ENCODE results near the gene NCKAP5. TPM values are rescaled to one million over a fixed set of nuclear protein-coding genes. Genes with fewer than 3 reads are reported as not detected.

NCKAP5 gene
- polyA plus RNA-seq, 3 donors, result not detected

GRCh38 chr2:132680544-132680943, 887.7 kb downstream of the NCKAP5 start:
- Histone ChIP-seq H3K4me3 (replicated peaks in 1 of 3; ENCODE audit: low read depth in 2 of 3, low read length in 3 of 3) (no peak overlapping the region), H2AFZ (ENCODE audit: insufficient read depth, low read depth, low read length, poor library complexity, severe bottlenecking) (no peak overlapping the region), H3K9me3 (replicated peaks in 1 of 2; ENCODE audit: control insufficient read depth in 1 of 2, insufficient read depth in 1 of 2, low read length in 2 of 2) (no peaks in the 10 kb centered on the region), H4K20me1 (ENCODE audit: insufficient read depth, low read length) (no peaks in the 10 kb centered on the region), H3K27me3 (ENCODE audit: control insufficient read depth in 2 of 2, insufficient read depth in 2 of 2, low read length in 2 of 2) (peaks cover 3 to 10% of the 10 kb centered on the region in 2 donors), H3K4me2 (replicated peaks; ENCODE audit: extremely low read depth, low read length, poor library complexity, severe bottlenecking) (no peak overlapping the region), H3K36me3 (replicated peaks in 1 of 2; ENCODE audit: control insufficient read depth in 1 of 2, insufficient read depth in 2 of 2, low read length in 2 of 2) (no peaks in the 10 kb centered on the region), H3K79me2 (ENCODE audit: insufficient read depth, low read length) (no peaks in the 10 kb centered on the region), H3K9ac (ENCODE audit: insufficient read depth, low read length, poor library complexity, severe bottlenecking) (no peak overlapping the region), H3K4me1 (ENCODE audit: control insufficient read depth in 1 of 2, insufficient read depth in 2 of 2, low read length in 2 of 2) (no peaks in the 10 kb centered on the region), H3K27ac (ENCODE audit: low read depth in 1 of 2, low read length in 2 of 2) (no peak overlapping the region)
- Mint-ChIP-seq H3K9me3 (peaks cover 0 to 3% (median 0%) of the 10 kb centered on the region in 7 donors), H3K4me1 (no peaks in the 10 kb centered on the region), H3K36me3 (no peaks in the 10 kb centered on the region), H3K27ac (no peak overlapping the region), H3K4me3 (no peak overlapping the region), H3K27me3 (ENCODE audit: low read depth in 3 of 3) (peaks cover 11 to 12% (median 11%) of the 10 kb centered on the region in 3 donors)
- DNase-seq, result no peak
- no peak for TF ChIP-seq CTCF (IDR thresholded peaks at IDR 0.05)
- WGBS (ENCODE audit: insufficient coverage), result 77% methylated on average over 2 of the region's 3 CpGs
- intact Hi-C loops (cut with micrococcal nuclease), result no loop called here

GRCh38 chr2:132678483-132678882, 889.8 kb downstream of the NCKAP5 start:
- no peak overlapping the region for H3K9ac ChIP-seq (ENCODE audit: insufficient read depth, low read length, poor library complexity, severe bottlenecking)
- no peak overlapping the region for H3K27ac ChIP-seq (ENCODE audit: low read depth in 1 of 2, low read length in 2 of 2)
- H3K36me3 ChIP-seq (replicated peaks in 1 of 2; ENCODE audit: control insufficient read depth in 1 of 2, insufficient read depth in 2 of 2, low read length in 2 of 2), result no peaks in the 10 kb centered on the region
- TF ChIP-seq CTCF (IDR thresholded peaks at IDR 0.05), result no peak
- H3K9me3 ChIP-seq (replicated peaks in 1 of 2; ENCODE audit: control insufficient read depth in 1 of 2, insufficient read depth in 1 of 2, low read length in 2 of 2), result no peaks in the 10 kb centered on the region
- WGBS (ENCODE audit: insufficient coverage), result no CpG with 5 or more reads among the region's 2 CpGs
- no peak overlapping the region for H3K4me3 Mint-ChIP-seq
- no peak overlapping the region for H3K4me2 ChIP-seq (replicated peaks; ENCODE audit: extremely low read depth, low read length, poor library complexity, severe bottlenecking)
- intact Hi-C loops (cut with micrococcal nuclease), result no loop called here
- no peaks in the 10 kb centered on the region for H3K4me1 ChIP-seq (ENCODE audit: control insufficient read depth in 1 of 2, insufficient read depth in 2 of 2, low read length in 2 of 2)
- H3K36me3 Mint-ChIP-seq, result no peaks in the 10 kb centered on the region
- peaks cover 0 to 3% (median 0%) of the 10 kb centered on the region in 7 donors for H3K9me3 Mint-ChIP-seq
- H3K4me3 ChIP-seq (replicated peaks in 1 of 3; ENCODE audit: low read depth in 2 of 3, low read length in 3 of 3), result no peak overlapping the region
- DNase-seq, result no peak
- no peaks in the 10 kb centered on the region for H3K4me1 Mint-ChIP-seq
- peaks cover 13 to 18% of the 10 kb centered on the region in 2 donors for H3K27me3 ChIP-seq (ENCODE audit: control insufficient read depth in 2 of 2, insufficient read depth in 2 of 2, low read length in 2 of 2)
- no peaks in the 10 kb centered on the region for H4K20me1 ChIP-seq (ENCODE audit: insufficient read depth, low read length)
- no peaks in the 10 kb centered on the region for H3K79me2 ChIP-seq (ENCODE audit: insufficient read depth, low read length)
- H3K27ac Mint-ChIP-seq, result no peak overlapping the region
- no peak overlapping the region for H2AFZ ChIP-seq (ENCODE audit: insufficient read depth, low read depth, low read length, poor library complexity, severe bottlenecking)
- H3K27me3 Mint-ChIP-seq (ENCODE audit: low read depth in 3 of 3), result peaks cover 9 to 19% (median 14%) of the 10 kb centered on the region in 3 donors
